ENCODE measurements around the gene BHMT2. TPM values are rescaled to one million over a fixed set of nuclear protein-coding genes. Genes with fewer than 3 reads are reported as not detected.

BHMT2 gene
- total RNA-seq, result 2.9 and 3.8 TPM in 2 replicates

GRCh38 chr5:79069488-79070349 lies at the start of gene BHMT2, which contains the start of gene DMGDH:
TSS of gene BHMT2 (plus strand) at chr5:79069767. CDS start at chr5:79069783, 16 bp downstream.
TSS of gene DMGDH (minus strand) at chr5:79069674. CDS start at chr5:79069620, 54 bp downstream.
- H3K4me3 ChIP-seq (ENCODE audit: low read depth, low read length), result peak within 1 kb of the TSS; percentile 70
- DNase-seq (ENCODE audit: low read depth), result no peak
- TF ChIP-seq, protein P1, sequence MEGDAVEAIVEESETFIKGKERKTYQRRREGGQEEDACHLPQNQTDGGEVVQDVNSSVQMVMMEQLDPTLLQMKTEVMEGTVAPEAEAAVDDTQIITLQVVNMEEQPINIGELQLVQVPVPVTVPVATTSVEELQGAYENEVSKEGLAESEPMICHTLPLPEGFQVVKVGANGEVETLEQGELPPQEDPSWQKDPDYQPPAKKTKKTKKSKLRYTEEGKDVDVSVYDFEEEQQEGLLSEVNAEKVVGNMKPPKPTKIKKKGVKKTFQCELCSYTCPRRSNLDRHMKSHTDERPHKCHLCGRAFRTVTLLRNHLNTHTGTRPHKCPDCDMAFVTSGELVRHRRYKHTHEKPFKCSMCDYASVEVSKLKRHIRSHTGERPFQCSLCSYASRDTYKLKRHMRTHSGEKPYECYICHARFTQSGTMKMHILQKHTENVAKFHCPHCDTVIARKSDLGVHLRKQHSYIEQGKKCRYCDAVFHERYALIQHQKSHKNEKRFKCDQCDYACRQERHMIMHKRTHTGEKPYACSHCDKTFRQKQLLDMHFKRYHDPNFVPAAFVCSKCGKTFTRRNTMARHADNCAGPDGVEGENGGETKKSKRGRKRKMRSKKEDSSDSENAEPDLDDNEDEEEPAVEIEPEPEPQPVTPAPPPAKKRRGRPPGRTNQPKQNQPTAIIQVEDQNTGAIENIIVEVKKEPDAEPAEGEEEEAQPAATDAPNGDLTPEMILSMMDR (conservative IDR thresholded peaks at IDR 0.05; ENCODE audit: low read depth, low read length), result no peak

DNA sequence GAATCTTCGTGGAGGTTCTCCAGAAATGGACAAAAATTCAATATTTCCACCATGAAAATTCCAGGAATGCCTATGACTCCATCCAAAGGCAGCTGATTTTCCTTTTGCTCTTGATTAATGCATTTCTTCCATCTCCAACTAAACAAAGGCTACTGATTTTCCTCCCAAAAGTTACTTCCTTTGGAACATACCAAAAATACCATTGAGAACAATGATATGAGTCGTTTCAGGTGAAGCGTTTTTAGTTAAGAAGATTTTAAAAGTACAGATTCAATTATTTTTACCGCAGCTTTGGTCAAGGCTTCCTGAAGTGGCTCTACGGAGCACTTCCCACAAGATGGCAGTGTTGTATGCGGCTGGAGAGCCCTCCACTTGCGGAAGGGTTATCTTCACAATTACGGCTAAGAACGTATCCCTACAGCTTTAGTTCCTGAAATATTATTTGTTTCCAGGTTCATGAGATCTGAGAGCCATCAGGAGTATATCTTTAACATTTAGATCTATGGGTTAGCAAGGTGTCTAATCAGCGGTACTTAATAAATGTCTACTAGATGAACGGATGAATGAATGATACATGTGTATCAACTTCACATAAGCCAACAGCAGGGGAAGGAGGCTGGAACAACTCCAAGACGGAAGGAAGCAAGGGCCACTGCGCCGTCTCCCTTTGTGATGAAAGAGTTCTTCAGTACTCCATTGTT lies 48.6 kb upstream of the BHMT2 start:
- peak; percentile 50 for DNase-seq (ENCODE audit: low read depth)
- H3K4me3 ChIP-seq (ENCODE audit: low read depth, low read length), result no peak overlapping the region
- TF ChIP-seq, protein P1 (conservative IDR thresholded peaks at IDR 0.05; ENCODE audit: low read depth, low read length), result peak; percentile 95

- TF ChIP-seq, protein P1 (conservative IDR thresholded peaks at IDR 0.05; ENCODE audit: low read depth, low read length), result no peak
- no peak overlapping the region for H3K4me3 ChIP-seq (ENCODE audit: low read depth, low read length)
- no peak for DNase-seq (ENCODE audit: low read depth)
Measured at GRCh38 chr5:79021753-79022152, 47.8 kb upstream of the BHMT2 start.

- DNase-seq (ENCODE audit: low read depth), result no peak
- TF ChIP-seq, protein P1 (conservative IDR thresholded peaks at IDR 0.05; ENCODE audit: low read depth, low read length), result no peak
- no peak overlapping the region for H3K4me3 ChIP-seq (ENCODE audit: low read depth, low read length)
Measured at GRCh38 chr5:79022771-79023170, 46.8 kb upstream of the BHMT2 start.

- no peak overlapping the region for H3K4me3 ChIP-seq (ENCODE audit: low read depth, low read length)
- no peak for DNase-seq (ENCODE audit: low read depth)
- TF ChIP-seq, protein P1 (conservative IDR thresholded peaks at IDR 0.05; ENCODE audit: low read depth, low read length), result no peak
Measured at GRCh38 chr5:79023348-79023747, 46.2 kb upstream of the BHMT2 start.

DNA sequence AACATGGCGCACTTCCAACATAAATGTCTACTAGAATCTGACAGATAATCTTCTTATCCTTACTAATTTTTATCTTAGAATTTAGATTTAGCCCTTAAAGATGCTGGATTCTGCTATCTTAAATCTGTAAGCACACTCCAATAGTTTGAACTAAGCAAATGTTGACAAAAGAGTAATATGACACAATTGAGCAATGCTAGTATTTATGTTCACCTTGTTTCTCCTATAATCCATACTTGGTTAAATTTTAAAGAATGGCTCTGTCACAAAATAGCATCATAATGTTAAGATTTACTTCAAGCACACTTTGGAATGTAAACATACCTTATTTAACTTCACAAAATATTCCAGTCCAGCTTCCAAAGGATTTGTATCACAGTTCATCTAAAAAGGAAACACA lies 45.6 kb upstream of the BHMT2 start:
- DNase-seq (ENCODE audit: low read depth), result no peak
- TF ChIP-seq, protein P1 (conservative IDR thresholded peaks at IDR 0.05; ENCODE audit: low read depth, low read length), result no peak
- H3K4me3 ChIP-seq (ENCODE audit: low read depth, low read length), result no peak overlapping the region
